ENCODE results near the gene SASH1. TPM values are rescaled to one million over a fixed set of nuclear protein-coding genes. Genes with fewer than 3 reads are reported as not detected.
"Not testable (repeated sequence)": the region's sequence is repeated elsewhere in the genome, so short reads cannot be mapped to it uniquely, and the experiment has no call there.

Gene SASH1
- total RNA-seq, 2 donors from 2014 or later: 77.0 to 82.3 TPM

- Histone ChIP-seq H3K4me1 (ENCODE audit: control insufficient read depth in 1 of 2, low read depth in 2 of 2) (peaks cover 0 to 7% of the 10 kb centered on the region in 2 donors), H3K27me3 (replicated peaks; ENCODE audit: insufficient read depth) (no peaks in the 10 kb centered on the region), H3K4me3 (no peak overlapping the region), H3K9me3 (peaks cover 3% of the 10 kb centered on the region), H3K36me3 (no peaks in the 10 kb centered on the region), H3K27ac (no peak overlapping the region)
- no peak for ATAC-seq (ENCODE audit: insufficient number of reproducible peaks, low FRiP score, low read depth)
- no peak for TF ChIP-seq CTCF (IDR thresholded peaks at IDR 0.05)
- no peak for DNase-seq (ENCODE audit: low spot score)
Measured at GRCh38 chr6:148580442-148580841, 237.8 kb downstream of the SASH1 start.

GRCh38 chr6:148583631-148584030, 241.0 kb downstream of the SASH1 start:
- ATAC-seq (ENCODE audit: insufficient number of reproducible peaks, low FRiP score, low read depth) (no peak), DNase-seq (ENCODE audit: low spot score) (no peak)
- Histone ChIP-seq H3K36me3 (no peaks in the 10 kb centered on the region), H3K27ac (no peak overlapping the region), H3K27me3 (replicated peaks; ENCODE audit: insufficient read depth) (no peaks in the 10 kb centered on the region), H3K9me3 (peaks cover 3% of the 10 kb centered on the region), H3K4me3 (no peak overlapping the region), H3K4me1 (ENCODE audit: control insufficient read depth in 1 of 2, low read depth in 2 of 2) (peaks cover 0 to 3% of the 10 kb centered on the region in 2 donors)
- TF ChIP-seq CTCF (IDR thresholded peaks at IDR 0.05): no peak

- not testable (repeated sequence) for DNase-seq (ENCODE audit: low spot score); H3K4me3 ChIP-seq; H3K4me1 ChIP-seq (ENCODE audit: control insufficient read depth in 1 of 2, low read depth in 2 of 2); ATAC-seq (ENCODE audit: insufficient number of reproducible peaks, low FRiP score, low read depth); H3K36me3 ChIP-seq; H3K9me3 ChIP-seq; H3K27me3 ChIP-seq (replicated peaks; ENCODE audit: insufficient read depth); H3K27ac ChIP-seq
Measured at GRCh38 chr6:148585641-148586040, 243.0 kb downstream of the SASH1 start.

GRCh38 chr6:148590883-148591282, 248.2 kb downstream of the SASH1 start:
- no peak for TF ChIP-seq CTCF (IDR thresholded peaks at IDR 0.05)
- ATAC-seq (ENCODE audit: insufficient number of reproducible peaks, low FRiP score, low read depth) (no peak), DNase-seq (ENCODE audit: low spot score) (no peak)
- Histone ChIP-seq H3K27me3 (replicated peaks; ENCODE audit: insufficient read depth) (no peaks in the 10 kb centered on the region), H3K4me3 (no peak overlapping the region), H3K4me1 (ENCODE audit: control insufficient read depth in 1 of 2, low read depth in 2 of 2) (peaks cover 3 to 13% of the 10 kb centered on the region in 2 donors), H3K27ac (no peak overlapping the region), H3K9me3 (no peaks in the 10 kb centered on the region), H3K36me3 (no peaks in the 10 kb centered on the region)

GRCh38 chr6:148591656-148592055, 249.0 kb downstream of the SASH1 start:
- no peaks in the 10 kb centered on the region for H3K36me3 ChIP-seq
- no peaks in the 10 kb centered on the region for H3K27me3 ChIP-seq (replicated peaks; ENCODE audit: insufficient read depth)
- H3K9me3 ChIP-seq: no peaks in the 10 kb centered on the region
- peaks cover 3 to 13% of the 10 kb centered on the region in 2 donors for H3K4me1 ChIP-seq (ENCODE audit: control insufficient read depth in 1 of 2, low read depth in 2 of 2)
- DNase-seq (ENCODE audit: low spot score): no peak
- no peak overlapping the region for H3K27ac ChIP-seq
- no peak for TF ChIP-seq CTCF (IDR thresholded peaks at IDR 0.05)
- H3K4me3 ChIP-seq: no peak overlapping the region
- no peak for ATAC-seq (ENCODE audit: insufficient number of reproducible peaks, low FRiP score, low read depth)

GRCh38 chr6:148593130-148593812, 250.6 kb downstream of the SASH1 start:
- no peak for ATAC-seq (ENCODE audit: insufficient number of reproducible peaks, low FRiP score, low read depth)
- H3K9me3 ChIP-seq: no peaks in the 10 kb centered on the region
- H3K4me1 ChIP-seq (ENCODE audit: control insufficient read depth in 1 of 2, low read depth in 2 of 2): peaks cover 3 to 18% of the 10 kb centered on the region in 2 donors
- H3K4me3 ChIP-seq: no peak overlapping the region
- DNase-seq (ENCODE audit: low spot score): no peak
- H3K27me3 ChIP-seq (replicated peaks; ENCODE audit: insufficient read depth): no peaks in the 10 kb centered on the region
- no peak overlapping the region for H3K27ac ChIP-seq
- no peak for TF ChIP-seq CTCF (IDR thresholded peaks at IDR 0.05)
- no peaks in the 10 kb centered on the region for H3K36me3 ChIP-seq

Data from thoracic aorta (tissue), 2 donors.